ENCODE results near the gene VWF.

GRCh38 chr12:6047249-6048237, 76.9 kb downstream of the VWF start:
- TF ChIP-seq POLR2A (IDR thresholded peaks at IDR 0.05; ENCODE audit: low read length) (no peak), GATA1 (IDR thresholded peaks at IDR 0.05; ENCODE audit: low read depth, low read length) (no peak)

Measured in erythroblast (primary cell).